Upper lobe of left lung (tissue), 4 donors: ENCODE data around the gene LCE1C.

Experiments used
- CTCF ChIP-seq, 6 experiments: fragments of 450-650 bp in 4 of 6; fragments of 200-600 bp in 2 of 6; sonication (generic) in 2 of 6; IDR thresholded peaks; one replicate each; pipeline ENCODE4 v1.5.1; 2016 to 2019; ENCODE audit warnings: antibody characterized with exemption in 6 of 6
- POLR2A ChIP-seq, 4 donors: fragments of 450-650 bp; IDR thresholded peaks; one replicate each; pipeline ENCODE4 v1.5.1; 2016 to 2017; ENCODE audit warnings: antibody characterized with exemption in 4 of 4, mild to moderate bottlenecking in 2 of 4

GRCh38 chr1:152801333-152801732 lies 5.1 kb downstream of the LCE1C start:
- TF ChIP-seq CTCF (IDR thresholded peaks at IDR 0.05) = no peak
- TF ChIP-seq POLR2A (IDR thresholded peaks at IDR 0.05) = no peak
